H1 (cell line): ENCODE results near the gene LRRIQ3. TPM values are rescaled to one million over a fixed set of nuclear protein-coding genes. Genes with fewer than 3 reads are reported as not detected.

Source experiments
- CHD7 ChIP-seq: fragments of 300-600 bp; sonication (generic); IDR thresholded peaks from 2 replicates; pipeline ENCODE4 v1.7.1; 2012; ENCODE audit warnings: low read length, moderate library complexity, mild to moderate bottlenecking, inconsistent platforms; ENCODE audit not compliant: insufficient replicate concordance
- CREB1 ChIP-seq: IDR thresholded peaks from 2 replicates; pipeline ENCODE4 v1.6.1; 2012; ENCODE audit warnings: inconsistent platforms
- HDAC6 ChIP-seq: IDR thresholded peaks from one replicate; pipeline ENCODE4 v1.7.1; 2012; ENCODE audit warnings: low read depth, mild to moderate bottlenecking, inconsistent platforms, low read length, moderate library complexity
- NRF1 ChIP-seq: IDR thresholded peaks from 2 replicates; pipeline ENCODE4 v1.6.1; 2011; ENCODE audit warnings: mild to moderate bottlenecking, low read depth, low read length, improper control_type of control experiment
- RXRA ChIP-seq: IDR thresholded peaks from 2 replicates; pipeline ENCODE4 v1.6.1; 2011; ENCODE audit warnings: low read depth, mild to moderate bottlenecking, low read length, moderate library complexity; ENCODE audit not compliant: insufficient read depth
- SIN3A ChIP-seq, 2 experiments: IDR thresholded peaks in 1 of 2; conservative IDR thresholded peaks in 1 of 2; 2 replicates each; pipeline ENCODE4 v1.6.1; 2011 to 2012; ENCODE audit warnings: low read length in 2 of 2, improper control_type of control experiment in 1 of 2, low read depth in 1 of 2, mild to moderate bottlenecking in 1 of 2
- SP1 ChIP-seq: IDR thresholded peaks from 2 replicates; pipeline ENCODE4 v1.6.1; 2011; ENCODE audit warnings: low read depth, low read length
- TCF12 ChIP-seq: IDR thresholded peaks from 2 replicates; pipeline ENCODE4 v1.6.1; 2011; ENCODE audit warnings: low read depth, mild to moderate bottlenecking, low read length
- TEAD4 ChIP-seq: IDR thresholded peaks from 2 replicates; pipeline ENCODE4 v1.6.1; 2012; ENCODE audit warnings: low read depth, low read length, inconsistent platforms, mixed read lengths
- polyA plus RNA-seq, 7 experiments: library from polyadenylated mRNA; depleted of rRNA in 3 of 7; stranded (reverse) in 5 of 7; unstranded in 2 of 7; fragments of >200 nt in 5 of 7; fragments of 200-250 nt in 2 of 7; gene quantifications; 1 replicate in 5 of 7; 2 replicates in 1 of 7; 4 replicates in 1 of 7; pipeline versions ENCODE4 v1.2.1 to v1.2.3, GENCODE V29; 2011 to 2013; ENCODE audit warnings: missing spikeins in 2 of 7, mixed read lengths in 2 of 7
- total RNA-seq: library from RNA; stranded (reverse); fragmentation: NEBNext Ultra II Directional; extraction: Animal tissue kit (Norgen Biotek cat#: 25700); gene quantifications from 2 replicates; pipeline ENCODE4 v1.2.1, GENCODE V29; 2021
- TF ChIP-seq, protein P1 (sequence below), 3 experiments: IDR thresholded peaks; 1 replicate in 2 of 3; 2 replicates in 1 of 3; pipeline versions ENCODE4 v1.5.1 to v1.6.1; 2011; ENCODE audit warnings: low read length in 3 of 3, mild to moderate bottlenecking in 3 of 3, inconsistent platforms in 2 of 3, low read depth in 1 of 3, moderate library complexity in 1 of 3; ENCODE audit not compliant: insufficient read depth in 1 of 3; ENCODE audit errors: control extremely low read depth in 1 of 3

Gene LRRIQ3
- total and polyA plus RNA-seq, 2 of the 8 experiments (the other 6 are each of a cell fraction or from before 2014, with no cell fraction given): 0.08 to 0.19 TPM

- TF ChIP-seq CHD7 (no peak), NRF1 (no peak), CREB1 (no peak), SIN3A (conservative IDR thresholded peaks at IDR 0.05 in 1 of 2, IDR thresholded peaks at IDR 0.05 in 1 of 2; ENCODE audit: low read depth in 1 of 2, low read length in 2 of 2) (no peak), HDAC6 (no peak), RXRA (no peak), TEAD4 (no peak), TCF12 (no peak), SP1 (no peak)
- TF ChIP-seq, protein P1, sequence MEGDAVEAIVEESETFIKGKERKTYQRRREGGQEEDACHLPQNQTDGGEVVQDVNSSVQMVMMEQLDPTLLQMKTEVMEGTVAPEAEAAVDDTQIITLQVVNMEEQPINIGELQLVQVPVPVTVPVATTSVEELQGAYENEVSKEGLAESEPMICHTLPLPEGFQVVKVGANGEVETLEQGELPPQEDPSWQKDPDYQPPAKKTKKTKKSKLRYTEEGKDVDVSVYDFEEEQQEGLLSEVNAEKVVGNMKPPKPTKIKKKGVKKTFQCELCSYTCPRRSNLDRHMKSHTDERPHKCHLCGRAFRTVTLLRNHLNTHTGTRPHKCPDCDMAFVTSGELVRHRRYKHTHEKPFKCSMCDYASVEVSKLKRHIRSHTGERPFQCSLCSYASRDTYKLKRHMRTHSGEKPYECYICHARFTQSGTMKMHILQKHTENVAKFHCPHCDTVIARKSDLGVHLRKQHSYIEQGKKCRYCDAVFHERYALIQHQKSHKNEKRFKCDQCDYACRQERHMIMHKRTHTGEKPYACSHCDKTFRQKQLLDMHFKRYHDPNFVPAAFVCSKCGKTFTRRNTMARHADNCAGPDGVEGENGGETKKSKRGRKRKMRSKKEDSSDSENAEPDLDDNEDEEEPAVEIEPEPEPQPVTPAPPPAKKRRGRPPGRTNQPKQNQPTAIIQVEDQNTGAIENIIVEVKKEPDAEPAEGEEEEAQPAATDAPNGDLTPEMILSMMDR (IDR thresholded peaks at IDR 0.05; ENCODE audit: control extremely low read depth in 1 of 3, insufficient read depth in 1 of 3, low read depth in 1 of 3, low read length in 3 of 3): no peak
Observed at GRCh38 chr1:74053407-74053806, 144.6 kb downstream of the LRRIQ3 start (continued).
